IMR-90 (cell line): ENCODE data around the gene GATA3. TPM values are rescaled to one million over a fixed set of nuclear protein-coding genes. Genes with fewer than 3 reads are reported as not detected.

Experiments used
- ATAC-seq: fragments of 200-7000 bp; cut with Tn5 transposase; 2 replicates; pipeline ENCODE4 v1.9.1; 2020; ENCODE audit warnings: low read depth, mild to moderate bottlenecking, moderate library complexity
- BruUV-seq: library from RNA; stranded (reverse); fragments of 400-500 nt; replicated peaks from 2 replicates; lab custom pipeline; 2021; lab: Mats Ljungman, UMichigan
- CTCF ChIA-PET: fragments of 300-600 bp; formaldehyde crosslinking; extraction: SDS; loops from one replicate; lab custom pipeline; 2021; ENCODE audit warnings: antibody characterized with exemption; lab: Yijun Ruan, JAX
- POLR2A ChIA-PET: fragments of 300-600 bp; sonication (Branson Sonifier 250); formaldehyde crosslinking; loops from one replicate; lab custom pipeline; 2022; ENCODE audit warnings: antibody characterized with exemption; ENCODE audit not compliant: unreplicated experiment; lab: Charles Lee
- DNase-seq: peaks from one replicate; pipeline ENCODE4 v3.0.0; 2013
- H2AFZ ChIP-seq: replicated peaks from 2 replicates; pipeline ENCODE3; 2013; ENCODE audit warnings: low read length, mild to moderate bottlenecking; ENCODE audit not compliant: poor library complexity
- H2AK5ac ChIP-seq: 2 replicates; pipeline ENCODE4 v1.6.1; 2013; ENCODE audit warnings: low read depth, low read length, inconsistent platforms
- H2AK9ac ChIP-seq: replicated peaks from 2 replicates; pipeline ENCODE3; 2013; ENCODE audit warnings: mild to moderate bottlenecking, low read depth, low read length, moderate library complexity; ENCODE audit not compliant: poor library complexity
- H2BK120ac ChIP-seq: 2 replicates; pipeline ENCODE4 v1.6.1; 2013; ENCODE audit warnings: low read depth, low read length, inconsistent platforms
- H2BK15ac ChIP-seq: 3 replicates; pipeline ENCODE4 v1.6.1; 2013; ENCODE audit warnings: low read depth, low read length, inconsistent platforms
- H2BK20ac ChIP-seq: 2 replicates; pipeline ENCODE4 v1.6.1; 2013; ENCODE audit warnings: low read depth, mild to moderate bottlenecking, inconsistent platforms, low read length, moderate library complexity
- H2BK5ac ChIP-seq: 2 replicates; pipeline ENCODE4 v1.6.1; 2013; ENCODE audit warnings: mild to moderate bottlenecking, low read depth, low read length, inconsistent platforms; ENCODE audit not compliant: poor library complexity, severe bottlenecking
- H3K14ac ChIP-seq: replicated peaks from 2 replicates; pipeline ENCODE4 v1.6.1; 2013; ENCODE audit warnings: low read depth, low read length, inconsistent platforms
- H3K18ac ChIP-seq: 2 replicates; pipeline ENCODE4 v1.6.1; 2013; ENCODE audit warnings: low read depth, low read length, control low read depth
- H3K23ac ChIP-seq: 2 replicates; pipeline ENCODE4 v1.6.1; 2013; ENCODE audit warnings: low read depth, low read length, inconsistent platforms
- H3K27ac ChIP-seq: 2 replicates; pipeline ENCODE4 v1.5.1; 2013; ENCODE audit warnings: mild to moderate bottlenecking, control low read depth, low read length; ENCODE audit not compliant: insufficient read depth
- H3K27me3 ChIP-seq: 2 replicates; pipeline ENCODE4 v1.6.1; 2013; ENCODE audit warnings: low read length; ENCODE audit not compliant: control insufficient read depth, insufficient read depth
- H3K36me3 ChIP-seq: 2 replicates; pipeline ENCODE4 v1.6.1; 2013; ENCODE audit warnings: low read length, mixed read lengths; ENCODE audit not compliant: control insufficient read depth, insufficient read depth
- H3K4ac ChIP-seq: 2 replicates; pipeline ENCODE4 v1.6.1; 2013; ENCODE audit warnings: low read depth, low read length, inconsistent platforms
- H3K4me1 ChIP-seq: 2 replicates; pipeline ENCODE4 v1.6.1; 2013; ENCODE audit warnings: low read length, mixed read lengths; ENCODE audit not compliant: control insufficient read depth, insufficient read depth
- H3K4me2 ChIP-seq: 2 replicates; pipeline ENCODE4 v1.6.1; 2013; ENCODE audit warnings: low read depth, mild to moderate bottlenecking, control low read depth, low read length, moderate library complexity
- H3K4me3 ChIP-seq: 2 replicates; pipeline ENCODE4 v1.5.1; 2013; ENCODE audit warnings: low read depth, mild to moderate bottlenecking, control low read depth, low read length, moderate library complexity; ENCODE audit not compliant: insufficient read depth
- H3K56ac ChIP-seq: 2 replicates; pipeline ENCODE4 v1.6.1; 2013; ENCODE audit warnings: low read length, inconsistent platforms; ENCODE audit not compliant: insufficient read depth; ENCODE audit errors: extremely low read depth
- H3K79me1 ChIP-seq, 2 experiments: 2 replicates each; pipeline ENCODE4 v1.6.1; 2013; ENCODE audit warnings: low read length in 2 of 2, inconsistent platforms in 1 of 2, low read depth in 1 of 2
- H3K9ac ChIP-seq: 2 replicates; pipeline ENCODE4 v1.6.1; 2013; ENCODE audit warnings: low read depth, low read length, control low read depth
- H3K9me1 ChIP-seq: 2 replicates; pipeline ENCODE4 v1.6.1; 2013; ENCODE audit warnings: low read length, inconsistent platforms; ENCODE audit not compliant: insufficient read depth
- H3K9me3 ChIP-seq: 2 replicates; pipeline ENCODE4 v1.6.1; 2013; ENCODE audit warnings: low read length; ENCODE audit not compliant: control insufficient read depth, insufficient read depth
- H4K20me1 ChIP-seq: 2 replicates; pipeline ENCODE4 v1.6.1; 2013; ENCODE audit warnings: low read length, inconsistent platforms; ENCODE audit not compliant: insufficient read depth
- H4K5ac ChIP-seq: 2 replicates; pipeline ENCODE4 v1.6.1; 2013; ENCODE audit warnings: mild to moderate bottlenecking, low read depth, low read length, control low read depth
- H4K8ac ChIP-seq, 2 experiments: 2 replicates each; pipeline ENCODE4 v1.6.1; 2013; ENCODE audit warnings: low read depth in 2 of 2, low read length in 2 of 2, control low read depth in 1 of 2, inconsistent platforms in 1 of 2
- H4K91ac ChIP-seq: 2 replicates; pipeline ENCODE4 v1.6.1; 2013; ENCODE audit warnings: low read depth, low read length, inconsistent platforms; ENCODE audit not compliant: insufficient read depth
- MAZ ChIP-seq: IDR thresholded peaks from 2 replicates; pipeline ENCODE4 v1.6.1; 2012; ENCODE audit warnings: low read depth, mild to moderate bottlenecking, low read length, improper control_type of control experiment, moderate library complexity, borderline replicate concordance
- RFX5 ChIP-seq: IDR thresholded peaks from 2 replicates; pipeline ENCODE4 v1.8.0; 2012; ENCODE audit warnings: low read depth, mild to moderate bottlenecking, low read length, moderate library complexity
- SMC3 ChIP-seq: fragments of 150-350 bp; IDR thresholded peaks from 2 replicates; pipeline ENCODE4 v1.6.1; 2016; ENCODE audit warnings: low read depth, mild to moderate bottlenecking, antibody characterized with exemption, low read length, moderate library complexity
- WGBS, 2 experiments: methylation state at CpG; one replicate each; pipeline versions ENCODE4 v1.1.5 to v1.1.7; 2013; ENCODE audit warnings: missing lambda C conversion rate in 2 of 2; ENCODE audit not compliant: insufficient read length in 1 of 2; ENCODE audit errors: extremely low coverage in 2 of 2; 5-methylcytosine and 5-hydroxymethylcytosine counted together
- dilution Hi-C: fragments of 300-500 bp; cut with HindIII; formaldehyde crosslinking; loops from one replicate; pipeline ENCODE4 v1.14.3; 2018; ENCODE audit warnings: low sequenced_read_pairs; ENCODE audit not compliant: unreplicated experiment
- in situ Hi-C: fragments of 300-500 bp; cut with MboI; formaldehyde crosslinking; loops from 3 replicates; pipeline ENCODE4 v1.14.3; 2019; ENCODE audit warnings: low sequenced_read_pairs, inconsistent platforms, mixed read lengths
- intact Hi-C: fragments of 100-400 bp; cut with micrococcal nuclease; formaldehyde crosslinking; loops from 2 replicates; pipeline ENCODE4 v1.10.0; 2022
- polyA plus RNA-seq, 3 experiments: library from polyadenylated mRNA; depleted of rRNA; stranded (reverse); fragments of >200 nt; gene quantifications; 2 replicates each; pipeline ENCODE4 v1.2.3, GENCODE V29; 2012; ENCODE audit warnings: low replicate concordance in 1 of 3
- total RNA-seq: library from RNA; depleted of rRNA; stranded (reverse); fragments of >200 nt; gene quantifications from 2 replicates; pipeline ENCODE4 v1.2.3, GENCODE V29; 2012
- TF ChIP-seq, protein P1 (sequence below): conservative IDR thresholded peaks from 2 replicates; pipeline ENCODE4 v1.5.1; 2012; ENCODE audit warnings: mild to moderate bottlenecking, low read depth, low read length, improper control_type of control experiment

Gene GATA3
- total and polyA plus RNA-seq, 2 of the 4 experiments (the other 2 are of a cell fraction), result 0.21 TPM; not detected in 1

DNA sequence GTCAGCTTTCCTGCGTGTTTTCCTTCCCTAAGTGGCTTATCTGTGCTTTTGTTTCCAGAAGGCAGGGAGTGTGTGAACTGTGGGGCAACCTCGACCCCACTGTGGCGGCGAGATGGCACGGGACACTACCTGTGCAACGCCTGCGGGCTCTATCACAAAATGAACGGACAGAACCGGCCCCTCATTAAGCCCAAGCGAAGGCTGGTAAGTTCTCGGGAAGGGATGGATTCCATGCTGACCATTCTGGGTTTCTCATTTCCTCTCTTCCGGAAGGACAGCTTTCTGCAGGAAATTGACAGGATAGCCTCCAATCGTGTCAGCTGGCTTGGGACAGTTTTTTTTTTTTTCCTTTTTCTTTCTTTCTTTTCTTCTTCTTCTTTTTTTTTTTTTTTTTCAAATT is 9.4 kb downstream of the GATA3 start:
- H4K8ac ChIP-seq, result no peak overlapping the region
- no TSS peak for BruUV-seq
- CTCF ChIA-PET, result interaction anchor here (0.6 kb wide), 1 partner anchor 1522 kb away, joined by 5 read pairs; no protein-coding TSS in a partner anchor

More for the DNA sequence above, 9.4 kb downstream of the GATA3 start:
- Histone ChIP-seq H3K27ac (no peak overlapping the region), H2BK20ac (no peak overlapping the region), H3K18ac (no peak overlapping the region), H3K4me2 (no peak overlapping the region), H3K9ac (no peak overlapping the region), H3K4me3 (no peak overlapping the region), H3K9me3 (no peaks in the 10 kb centered on the region), H3K27me3 (peaks cover 46% of the 10 kb centered on the region), H3K9me1 (no peaks in the 10 kb centered on the region; the same call in 1 of the 2 replicates), H3K79me1 (no peaks in the 10 kb centered on the region), H2BK15ac (no peak overlapping the region), H2AK9ac (no peak overlapping the region), H2AFZ (peak overlapping the region; percentile 26), H2BK5ac (no peak overlapping the region), H2BK120ac (no peak overlapping the region), H4K20me1 (no peaks in the 10 kb centered on the region), H3K36me3 (no peaks in the 10 kb centered on the region), H3K4ac (no peak overlapping the region), H3K4me1 (0 out of 2 replicates have a peak, but pooled peaks cover 2% of the 10 kb centered on the region), H3K56ac (no peak overlapping the region), H3K23ac (no peak overlapping the region), H3K14ac (no peak overlapping the region), H4K5ac (no peak overlapping the region), H4K91ac (no peak overlapping the region), H2AK5ac (no peak overlapping the region)
- ATAC-seq (no peak), DNase-seq (no peak)
- TF ChIP-seq, protein P1, sequence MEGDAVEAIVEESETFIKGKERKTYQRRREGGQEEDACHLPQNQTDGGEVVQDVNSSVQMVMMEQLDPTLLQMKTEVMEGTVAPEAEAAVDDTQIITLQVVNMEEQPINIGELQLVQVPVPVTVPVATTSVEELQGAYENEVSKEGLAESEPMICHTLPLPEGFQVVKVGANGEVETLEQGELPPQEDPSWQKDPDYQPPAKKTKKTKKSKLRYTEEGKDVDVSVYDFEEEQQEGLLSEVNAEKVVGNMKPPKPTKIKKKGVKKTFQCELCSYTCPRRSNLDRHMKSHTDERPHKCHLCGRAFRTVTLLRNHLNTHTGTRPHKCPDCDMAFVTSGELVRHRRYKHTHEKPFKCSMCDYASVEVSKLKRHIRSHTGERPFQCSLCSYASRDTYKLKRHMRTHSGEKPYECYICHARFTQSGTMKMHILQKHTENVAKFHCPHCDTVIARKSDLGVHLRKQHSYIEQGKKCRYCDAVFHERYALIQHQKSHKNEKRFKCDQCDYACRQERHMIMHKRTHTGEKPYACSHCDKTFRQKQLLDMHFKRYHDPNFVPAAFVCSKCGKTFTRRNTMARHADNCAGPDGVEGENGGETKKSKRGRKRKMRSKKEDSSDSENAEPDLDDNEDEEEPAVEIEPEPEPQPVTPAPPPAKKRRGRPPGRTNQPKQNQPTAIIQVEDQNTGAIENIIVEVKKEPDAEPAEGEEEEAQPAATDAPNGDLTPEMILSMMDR, result no peak
- TF ChIP-seq MAZ, result no peak
- no peak for TF ChIP-seq SMC3
- no peak for TF ChIP-seq RFX5
- intact Hi-C loops (no loop called here), dilution Hi-C loops (no loop called here), in situ Hi-C loops (no loop called here)
- WGBS, 2 experiments, result 62% methylated on average over 6 of the region's 13 CpGs; no CpG with 5 or more reads in 1 of the 2 experiments
- POLR2A ChIA-PET, result no interaction called here
